Urinary bladder (tissue), 4 donors: ENCODE data around the gene MAFB. TPM values are rescaled to one million over a fixed set of nuclear protein-coding genes. Genes with fewer than 3 reads are reported as not detected.

ENCODE experiments used
- DNase-seq: peaks from one replicate; pipeline ENCODE4 v3.0.0-alpha.2; 2015; ENCODE audit errors: extremely low spot score
- H3K27ac ChIP-seq: one replicate; pipeline ENCODE4 v1.5.1; 2013; ENCODE audit warnings: low read depth, mild to moderate bottlenecking, moderate library complexity
- H3K36me3 ChIP-seq: one replicate; pipeline ENCODE4 v1.6.1; 2013; ENCODE audit warnings: mild to moderate bottlenecking, moderate library complexity; ENCODE audit not compliant: insufficient read depth
- H3K4me1 ChIP-seq: one replicate; pipeline ENCODE4 v1.6.1; 2013; ENCODE audit warnings: mild to moderate bottlenecking, moderate library complexity; ENCODE audit not compliant: insufficient read depth
- H3K4me3 ChIP-seq: one replicate; pipeline ENCODE4 v1.5.1; 2013; ENCODE audit warnings: low read depth, low read length
- polyA plus RNA-seq: library from polyadenylated mRNA; stranded (reverse); fragments of 200-250 nt; gene quantifications from one replicate; pipeline ENCODE4 v1.2.3, GENCODE V29; 2013
- total RNA-seq: library from RNA; depleted of rRNA; stranded (reverse); fragments of >200 nt; gene quantifications from one replicate; pipeline ENCODE4 v1.2.3, GENCODE V29; 2014
- donor health status: healthy with polysubstance abuse.
- donor health status: healthy.

Gene MAFB
- total and polyA plus RNA-seq, 2 donors, result 9.1 to 20.0 TPM

GRCh38 chr20:40635971-40636370 is 53.1 kb downstream of the MAFB start:
- no peak for DNase-seq
- Histone ChIP-seq H3K27ac (no peak overlapping the region), H3K4me1 (peaks cover 1% of the 10 kb centered on the region), H3K4me3 (no peak overlapping the region), H3K36me3 (no peaks in the 10 kb centered on the region)
